HFF-Myc (cell line): ENCODE measurements around the gene PCDH15.

ENCODE experiments used
- DNase-seq: peaks from one replicate; pipeline ENCODE4 v3.0.0-alpha.2; 2011; ENCODE audit warnings: low read depth; ENCODE audit errors: extremely low read depth
- H3K4me3 ChIP-seq: replicated peaks from 2 replicates; pipeline ENCODE4 v1.5.1; 2011; ENCODE audit warnings: low read depth, mild to moderate bottlenecking, control low read depth, low read length
- CTCF ChIP-seq: IDR thresholded peaks from 2 replicates; pipeline ENCODE4 v1.5.1; 2012; ENCODE audit warnings: mild to moderate bottlenecking, low read depth, low read length, control low read depth; ENCODE audit errors: missing control alignments

The PCDH15 gene

GRCh38 chr10:54772468-54773122 is 28.4 kb downstream of the PCDH15 start:
- no peak for DNase-seq
- TF ChIP-seq CTCF: no peak
- H3K4me3 ChIP-seq: no peak overlapping the region

DNA sequence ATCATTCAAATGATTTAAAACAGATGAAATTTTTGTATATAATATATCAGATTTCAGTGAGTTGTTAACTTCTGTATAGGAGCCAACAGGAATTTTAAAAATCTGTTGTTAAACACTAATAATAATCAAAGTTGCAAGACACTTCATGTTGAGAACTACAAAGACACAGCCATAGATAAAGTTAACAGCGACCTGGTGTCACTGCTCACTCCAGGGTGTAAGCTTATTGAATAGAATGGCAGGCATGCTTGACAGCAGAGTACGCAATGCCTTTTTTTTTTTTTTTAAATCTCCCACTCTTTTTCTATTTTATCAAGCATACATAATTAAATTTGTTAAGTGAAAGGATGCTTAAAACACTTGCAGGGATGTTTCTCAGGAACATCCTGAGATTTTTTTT is 32.0 kb downstream of the PCDH15 start:
- DNase-seq: no peak
- no peak for TF ChIP-seq CTCF
- H3K4me3 ChIP-seq: no peak overlapping the region

DNA sequence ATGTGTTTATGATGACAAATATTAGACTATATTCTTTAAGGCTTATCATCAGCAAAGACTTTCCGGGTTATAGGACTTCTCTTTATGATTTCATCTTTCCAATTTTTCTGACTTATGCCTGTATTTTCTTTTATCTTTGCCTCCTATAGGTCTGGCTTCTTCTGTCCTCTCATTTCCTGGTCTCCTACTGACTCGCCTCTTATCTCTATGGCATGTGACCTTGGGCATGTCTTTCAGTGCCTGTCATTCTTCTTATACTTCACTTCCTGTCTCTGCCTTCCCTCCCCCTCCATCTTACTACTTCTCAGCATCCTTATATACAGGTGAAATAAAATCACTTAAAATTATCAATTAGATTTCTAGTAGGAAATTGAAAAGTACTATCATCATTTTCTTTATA is 42.2 kb downstream of the PCDH15 start:
- no peak for TF ChIP-seq CTCF
- no peak for DNase-seq

DNA sequence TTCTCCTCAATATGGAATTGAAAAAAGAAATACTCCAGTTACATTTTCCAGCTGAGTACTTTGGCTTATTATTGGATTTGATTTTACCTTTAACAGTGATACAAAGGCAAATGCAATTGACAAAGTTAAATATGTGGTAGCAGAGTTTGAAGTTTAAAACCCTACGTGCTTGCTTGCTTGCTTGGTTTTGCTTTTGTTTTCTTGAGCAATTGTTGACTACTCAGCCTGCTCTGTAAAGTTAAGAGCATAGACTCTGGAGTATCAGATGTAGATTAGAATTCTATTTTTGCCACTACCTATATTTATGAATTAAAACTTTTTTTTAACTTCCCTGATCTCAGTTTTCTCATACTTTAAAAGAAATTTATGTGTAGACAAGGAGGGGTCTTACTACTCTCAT is 51.4 kb downstream of the PCDH15 start:
- no peak overlapping the region for H3K4me3 ChIP-seq
- DNase-seq: no peak
- TF ChIP-seq CTCF: no peak

More for the DNA sequence above, 42.2 kb downstream of the PCDH15 start:
- H3K4me3 ChIP-seq: no peak overlapping the region

DNA sequence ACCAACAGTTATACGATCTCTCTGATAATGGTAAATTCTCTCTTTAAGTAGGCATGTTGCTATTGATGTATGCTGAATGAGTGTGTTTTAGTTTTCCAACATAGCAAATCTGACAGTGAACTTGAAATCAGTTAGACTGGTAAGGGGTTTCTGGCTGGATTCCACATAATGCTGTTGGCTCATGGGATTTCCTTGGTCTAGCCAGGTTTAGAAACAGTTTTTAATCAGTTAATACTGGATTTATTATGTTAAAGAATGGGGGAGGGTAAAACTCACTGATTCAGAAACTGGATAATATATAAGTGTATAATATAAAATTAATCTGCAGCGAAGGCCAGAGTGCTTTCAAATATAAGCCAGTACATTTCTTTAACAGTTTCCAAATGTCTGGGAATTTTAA is 55.6 kb downstream of the PCDH15 start:
- no peak for TF ChIP-seq CTCF
- DNase-seq: no peak
- no peak overlapping the region for H3K4me3 ChIP-seq

GRCh38 chr10:54742416-54742815 is 58.6 kb downstream of the PCDH15 start:
- no peak overlapping the region for H3K4me3 ChIP-seq
- DNase-seq: no peak
- TF ChIP-seq CTCF: no peak

- H3K4me3 ChIP-seq: no peak overlapping the region
- TF ChIP-seq CTCF: no peak
- no peak for DNase-seq
Measured at GRCh38 chr10:54728511-54728910, 72.5 kb downstream of the PCDH15 start.
